ENCODE data around the gene BCAS4. TPM values are rescaled to one million over a fixed set of nuclear protein-coding genes. Genes with fewer than 3 reads are reported as not detected.

BCAS4 gene
- total RNA-seq, 1 experiment from 2014 or later: 34.8 TPM

DNA sequence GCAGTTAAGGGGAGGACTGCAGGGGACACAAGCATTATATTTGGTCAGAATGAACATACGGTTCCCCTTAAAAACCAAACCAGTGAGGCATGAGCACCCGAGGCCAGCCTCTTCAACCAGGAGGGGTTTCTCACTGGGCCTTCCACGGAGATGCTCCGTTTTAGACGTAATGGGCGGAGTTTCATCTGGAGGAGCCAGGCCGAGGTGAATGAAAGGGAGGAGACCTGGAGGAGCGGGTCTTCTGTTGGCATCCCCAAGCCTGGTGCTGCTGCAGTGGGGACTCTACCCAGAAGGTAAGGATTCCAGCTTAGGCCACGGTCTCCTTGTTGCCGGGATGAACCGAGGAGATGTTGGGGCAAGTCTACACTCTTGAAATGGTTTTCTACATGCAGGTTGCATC lies 89.0 kb downstream of the BCAS4 start:
- ChIA-PET CTCF (interaction anchor here (0.5 kb wide), 1 partner anchor 44 kb away, joined by 5 read pairs; no protein-coding TSS in a partner anchor), POLR2A (interaction anchor here (0.6 kb wide), 1 partner anchor 47 kb away, joined by 11 read pairs; no protein-coding TSS in a partner anchor)
- in situ Hi-C loops (cut with HindIII; ENCODE audit: low pct_unique_long_range_greater_than_20kb, low sequenced_read_pairs): no loop called here

DNA sequence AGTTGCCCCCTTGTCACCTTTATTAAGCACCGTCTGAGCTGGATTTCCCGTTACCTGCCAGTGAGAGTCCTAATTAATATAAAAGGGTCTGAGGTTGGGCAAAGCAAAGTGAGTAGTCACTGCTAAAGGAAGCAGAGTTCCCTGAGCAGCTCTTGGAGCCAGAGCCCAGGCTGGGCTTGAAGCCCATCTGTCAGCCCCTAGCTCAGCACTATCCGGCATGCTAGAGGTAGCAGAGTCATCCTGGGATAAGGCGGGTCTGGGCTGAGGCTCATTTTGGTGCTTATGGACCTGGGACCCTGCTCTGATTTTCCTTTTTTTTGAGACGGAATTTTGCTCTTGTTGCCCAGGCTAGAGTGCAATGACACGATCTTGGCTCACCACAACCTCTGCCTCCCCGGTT lies 90.2 kb downstream of the BCAS4 start:
- intact Hi-C loops (cut with micrococcal nuclease; ENCODE audit: unreplicated experiment) (no loop called here), in situ Hi-C loops (cut with HindIII; ENCODE audit: low pct_unique_long_range_greater_than_20kb, low sequenced_read_pairs) (no loop called here)
- Histone ChIP-seq H3K4me3 (ENCODE audit: low read depth in 2 of 2, low read length in 2 of 2) (no peak overlapping the region), H3K36me3 (ENCODE audit: control insufficient read depth, insufficient read depth, low read length) (no peaks in the 10 kb centered on the region; the same call in 1 of the 2 replicates), H3K27ac (ENCODE audit: low read length) (no peak overlapping the region), H3K27me3 (ENCODE audit: control insufficient read depth, insufficient read depth, low read length) (no peaks in the 10 kb centered on the region), H3K4me1 (ENCODE audit: control insufficient read depth, insufficient read depth, low read length) (no peaks in the 10 kb centered on the region), H3K9me3 (ENCODE audit: control insufficient read depth, insufficient read depth, low read depth, low read length) (no peaks in the 10 kb centered on the region)
- TF ChIP-seq, protein P1, sequence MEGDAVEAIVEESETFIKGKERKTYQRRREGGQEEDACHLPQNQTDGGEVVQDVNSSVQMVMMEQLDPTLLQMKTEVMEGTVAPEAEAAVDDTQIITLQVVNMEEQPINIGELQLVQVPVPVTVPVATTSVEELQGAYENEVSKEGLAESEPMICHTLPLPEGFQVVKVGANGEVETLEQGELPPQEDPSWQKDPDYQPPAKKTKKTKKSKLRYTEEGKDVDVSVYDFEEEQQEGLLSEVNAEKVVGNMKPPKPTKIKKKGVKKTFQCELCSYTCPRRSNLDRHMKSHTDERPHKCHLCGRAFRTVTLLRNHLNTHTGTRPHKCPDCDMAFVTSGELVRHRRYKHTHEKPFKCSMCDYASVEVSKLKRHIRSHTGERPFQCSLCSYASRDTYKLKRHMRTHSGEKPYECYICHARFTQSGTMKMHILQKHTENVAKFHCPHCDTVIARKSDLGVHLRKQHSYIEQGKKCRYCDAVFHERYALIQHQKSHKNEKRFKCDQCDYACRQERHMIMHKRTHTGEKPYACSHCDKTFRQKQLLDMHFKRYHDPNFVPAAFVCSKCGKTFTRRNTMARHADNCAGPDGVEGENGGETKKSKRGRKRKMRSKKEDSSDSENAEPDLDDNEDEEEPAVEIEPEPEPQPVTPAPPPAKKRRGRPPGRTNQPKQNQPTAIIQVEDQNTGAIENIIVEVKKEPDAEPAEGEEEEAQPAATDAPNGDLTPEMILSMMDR (IDR thresholded peaks at IDR 0.05): no peak
- no peak for TF ChIP-seq SIN3A (IDR thresholded peaks at IDR 0.05; ENCODE audit: borderline replicate concordance, insufficient read depth, low read depth, low read length)
- TF ChIP-seq POLR2AphosphoS5 (IDR thresholded peaks at IDR 0.05; ENCODE audit: low read depth, low read length): peak; percentile 36; the same call in 1 of the 2 replicates
- ATAC-seq (no peak), DNase-seq (ENCODE audit: low read depth, low spot score) (no peak)
- POLR2A ChIA-PET: no interaction called here
- no TSS peak for BruUV-seq (replicated peaks)
- CTCF ChIA-PET: interaction anchor here (0.5 kb wide), 1 partner anchor 1012 kb away, joined by 4 read pairs; no protein-coding TSS in a partner anchor

More for the DNA sequence above, 89.0 kb downstream of the BCAS4 start:
- DNase-seq (ENCODE audit: low read depth, low spot score) (no peak), ATAC-seq (no peak)
- no peaks in the 10 kb centered on the region for H3K27me3 ChIP-seq (ENCODE audit: control insufficient read depth, insufficient read depth, low read length)
- no peaks in the 10 kb centered on the region for H3K36me3 ChIP-seq (ENCODE audit: control insufficient read depth, insufficient read depth, low read length)
- no peak overlapping the region for H3K4me3 ChIP-seq (ENCODE audit: low read depth in 2 of 2, low read length in 2 of 2)
- intact Hi-C loops (cut with micrococcal nuclease; ENCODE audit: unreplicated experiment): no loop called here
- H3K27ac ChIP-seq (ENCODE audit: low read length): no peak overlapping the region
- TF ChIP-seq SIN3A (IDR thresholded peaks at IDR 0.05; ENCODE audit: borderline replicate concordance, insufficient read depth, low read depth, low read length): no peak
- TF ChIP-seq, protein P1 (IDR thresholded peaks at IDR 0.05): no peak
- no peak for TF ChIP-seq POLR2AphosphoS5 (IDR thresholded peaks at IDR 0.05; ENCODE audit: low read depth, low read length)
- TF ChIP-seq, protein P2, sequence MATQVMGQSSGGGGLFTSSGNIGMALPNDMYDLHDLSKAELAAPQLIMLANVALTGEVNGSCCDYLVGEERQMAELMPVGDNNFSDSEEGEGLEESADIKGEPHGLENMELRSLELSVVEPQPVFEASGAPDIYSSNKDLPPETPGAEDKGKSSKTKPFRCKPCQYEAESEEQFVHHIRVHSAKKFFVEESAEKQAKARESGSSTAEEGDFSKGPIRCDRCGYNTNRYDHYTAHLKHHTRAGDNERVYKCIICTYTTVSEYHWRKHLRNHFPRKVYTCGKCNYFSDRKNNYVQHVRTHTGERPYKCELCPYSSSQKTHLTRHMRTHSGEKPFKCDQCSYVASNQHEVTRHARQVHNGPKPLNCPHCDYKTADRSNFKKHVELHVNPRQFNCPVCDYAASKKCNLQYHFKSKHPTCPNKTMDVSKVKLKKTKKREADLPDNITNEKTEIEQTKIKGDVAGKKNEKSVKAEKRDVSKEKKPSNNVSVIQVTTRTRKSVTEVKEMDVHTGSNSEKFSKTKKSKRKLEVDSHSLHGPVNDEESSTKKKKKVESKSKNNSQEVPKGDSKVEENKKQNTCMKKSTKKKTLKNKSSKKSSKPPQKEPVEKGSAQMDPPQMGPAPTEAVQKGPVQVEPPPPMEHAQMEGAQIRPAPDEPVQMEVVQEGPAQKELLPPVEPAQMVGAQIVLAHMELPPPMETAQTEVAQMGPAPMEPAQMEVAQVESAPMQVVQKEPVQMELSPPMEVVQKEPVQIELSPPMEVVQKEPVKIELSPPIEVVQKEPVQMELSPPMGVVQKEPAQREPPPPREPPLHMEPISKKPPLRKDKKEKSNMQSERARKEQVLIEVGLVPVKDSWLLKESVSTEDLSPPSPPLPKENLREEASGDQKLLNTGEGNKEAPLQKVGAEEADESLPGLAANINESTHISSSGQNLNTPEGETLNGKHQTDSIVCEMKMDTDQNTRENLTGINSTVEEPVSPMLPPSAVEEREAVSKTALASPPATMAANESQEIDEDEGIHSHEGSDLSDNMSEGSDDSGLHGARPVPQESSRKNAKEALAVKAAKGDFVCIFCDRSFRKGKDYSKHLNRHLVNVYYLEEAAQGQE (IDR thresholded peaks at IDR 0.05; ENCODE audit: insufficient read depth in 1 of 2, low read depth in 2 of 2, low read length in 1 of 2): no peak
- no peak for TF ChIP-seq TCF7L2 (IDR thresholded peaks at IDR 0.05; ENCODE audit: low read depth, low read length)
- H3K4me1 ChIP-seq (ENCODE audit: control insufficient read depth, insufficient read depth, low read length): no peaks in the 10 kb centered on the region
- no peaks in the 10 kb centered on the region for H3K9me3 ChIP-seq (ENCODE audit: control insufficient read depth, insufficient read depth, low read depth, low read length)
- BruUV-seq (replicated peaks): no TSS peak

All from Panc1 (cell line).